Sigmoid colon (tissue), 7 donors: Measurements from ENCODE around the gene WDR11. TPM values are rescaled to one million over a fixed set of nuclear protein-coding genes. Genes with fewer than 3 reads are reported as not detected.

Source experiments
- DNase-seq: peaks from one replicate; pipeline ENCODE4 v3.0.0-alpha.2; 2019
- H3K27ac ChIP-seq, 4 donors: fragments of 200-600 bp; sonication (generic); one replicate each; pipeline ENCODE4 v1.5.1; 2016 to 2019; ENCODE audit warnings: mild to moderate bottlenecking in 1 of 4
- H3K27me3 ChIP-seq, 3 donors: fragments of 200-600 bp; sonication (generic); one replicate each; pipeline ENCODE4 v1.5.1; 2019; ENCODE audit warnings: mild to moderate bottlenecking in 1 of 3
- H3K36me3 ChIP-seq, 4 donors: fragments of 200-600 bp; sonication (generic); one replicate each; pipeline ENCODE4 v1.5.1; 2016 to 2019
- H3K4me1 ChIP-seq, 4 donors: fragments of 200-600 bp; sonication (generic); one replicate each; pipeline ENCODE4 v1.5.1; 2017 to 2019
- H3K4me3 ChIP-seq, 4 donors: fragments of 200-600 bp; sonication (generic); one replicate each; pipeline ENCODE4 v1.5.1; 2017 to 2019; ENCODE audit warnings: mild to moderate bottlenecking in 2 of 4, moderate library complexity in 1 of 4
- H3K9me3 ChIP-seq, 4 donors: fragments of 200-600 bp in 3 of 4; sonication (generic) in 3 of 4; one replicate each; pipeline versions ENCODE4 v1.5.1 to v1.6.1; 2013 to 2019
- EP300 ChIP-seq, 4 donors: sonication (generic); formaldehyde crosslinking; IDR thresholded peaks; one replicate each; pipeline ENCODE4 v1.6.1; 2017; ENCODE audit warnings: antibody characterized with exemption in 4 of 4
- POLR2A ChIP-seq, 2 donors: fragments of 450-650 bp; IDR thresholded peaks; one replicate each; pipeline ENCODE4 v1.6.1; 2016; ENCODE audit warnings: antibody characterized with exemption in 2 of 2, mild to moderate bottlenecking in 2 of 2, moderate library complexity in 2 of 2
- POLR2AphosphoS5 ChIP-seq, 4 donors: sonication (generic); formaldehyde crosslinking; IDR thresholded peaks; one replicate each; pipeline ENCODE4 v1.6.1; 2017; ENCODE audit warnings: antibody characterized with exemption in 4 of 4
- WGBS, 2 donors: extraction: QIAGEN DNeasy Blood & Tissue Kit; methylation state at CpG; one replicate each; pipeline ENCODE4 v1.1.7; 2013; 5-methylcytosine and 5-hydroxymethylcytosine counted together
- intact Hi-C: fragments of 100-400 bp; cut with DNase I; formaldehyde crosslinking; loops from one replicate; pipeline ENCODE4 v1.15.1; 2023
- polyA plus RNA-seq, 3 donors: library from polyadenylated mRNA; stranded (reverse); fragments of 200-250 nt; gene quantifications; one replicate each; pipeline ENCODE4 v1.2.3, GENCODE V29; 2013
- total RNA-seq, 4 donors: library from RNA; depleted of rRNA; stranded (reverse); fragments of >200 nt; gene quantifications; one replicate each; pipeline ENCODE4 v1.1.0, GENCODE V29; 2016
- TF ChIP-seq, protein P1 (sequence below), 4 experiments: fragments of 450-650 bp in 3 of 4; fragments of 200-600 bp in 1 of 4; IDR thresholded peaks; one replicate each; pipeline ENCODE4 v1.5.1; 2016 to 2019; ENCODE audit warnings: antibody characterized with exemption in 4 of 4, mild to moderate bottlenecking in 3 of 4, moderate library complexity in 2 of 4
- donor health status: healthy with polysubstance abuse.
- donor health status: Bipolar disorder and iron deficiency.
- donor health status: healthy.

The WDR11 gene
- total and polyA plus RNA-seq, 7 donors = 18.5 to 65.1 (median 40.3) TPM

- DNase-seq = no peak
- no peak for TF ChIP-seq POLR2AphosphoS5 (IDR thresholded peaks at IDR 0.05)
- TF ChIP-seq POLR2A (IDR thresholded peaks at IDR 0.05) = no peak
- TF ChIP-seq, protein P1, sequence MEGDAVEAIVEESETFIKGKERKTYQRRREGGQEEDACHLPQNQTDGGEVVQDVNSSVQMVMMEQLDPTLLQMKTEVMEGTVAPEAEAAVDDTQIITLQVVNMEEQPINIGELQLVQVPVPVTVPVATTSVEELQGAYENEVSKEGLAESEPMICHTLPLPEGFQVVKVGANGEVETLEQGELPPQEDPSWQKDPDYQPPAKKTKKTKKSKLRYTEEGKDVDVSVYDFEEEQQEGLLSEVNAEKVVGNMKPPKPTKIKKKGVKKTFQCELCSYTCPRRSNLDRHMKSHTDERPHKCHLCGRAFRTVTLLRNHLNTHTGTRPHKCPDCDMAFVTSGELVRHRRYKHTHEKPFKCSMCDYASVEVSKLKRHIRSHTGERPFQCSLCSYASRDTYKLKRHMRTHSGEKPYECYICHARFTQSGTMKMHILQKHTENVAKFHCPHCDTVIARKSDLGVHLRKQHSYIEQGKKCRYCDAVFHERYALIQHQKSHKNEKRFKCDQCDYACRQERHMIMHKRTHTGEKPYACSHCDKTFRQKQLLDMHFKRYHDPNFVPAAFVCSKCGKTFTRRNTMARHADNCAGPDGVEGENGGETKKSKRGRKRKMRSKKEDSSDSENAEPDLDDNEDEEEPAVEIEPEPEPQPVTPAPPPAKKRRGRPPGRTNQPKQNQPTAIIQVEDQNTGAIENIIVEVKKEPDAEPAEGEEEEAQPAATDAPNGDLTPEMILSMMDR (IDR thresholded peaks at IDR 0.05) = no peak
- no peak for TF ChIP-seq EP300 (IDR thresholded peaks at IDR 0.05)
- Histone ChIP-seq H3K27me3 (no peaks in the 10 kb centered on the region), H3K36me3 (no peaks in the 10 kb centered on the region), H3K4me1 (no peaks in the 10 kb centered on the region), H3K4me3 (no peak overlapping the region), H3K27ac (no peak overlapping the region), H3K9me3 (no peaks in the 10 kb centered on the region)
- WGBS, 2 donors = 31 to 82% methylated on average over 3 of the region's 3 CpGs
- intact Hi-C loops = no loop called here
These were observed 12.2 kb upstream of the WDR11 start for GRCh38 chr10:120838941-120839340.

GRCh38 chr10:120841522-120842189 lies 9.5 kb upstream of the WDR11 start:
- intact Hi-C loops = no loop called here
- H3K4me3 ChIP-seq = no peak overlapping the region
- H3K27me3 ChIP-seq = no peaks in the 10 kb centered on the region

GRCh38 chr10:120854388-120854787 lies 3.2 kb downstream of the WDR11 start:
- 92 to 93% methylated on average over 2 of the region's 2 CpGs for WGBS, 2 donors
- peaks cover 0 to 27% (median 18%) of the 10 kb centered on the region in 4 donors for H3K4me1 ChIP-seq
- no peak for DNase-seq
- peaks cover 0 to 30% (median 6%) of the 10 kb centered on the region in 4 donors for H3K36me3 ChIP-seq
- H3K9me3 ChIP-seq = no peaks in the 10 kb centered on the region
- intact Hi-C loops = no loop called here
- TF ChIP-seq POLR2AphosphoS5 (IDR thresholded peaks at IDR 0.05) = no peak
- no peak for TF ChIP-seq POLR2A (IDR thresholded peaks at IDR 0.05)
- TF ChIP-seq EP300 (IDR thresholded peaks at IDR 0.05) = no peak
- TF ChIP-seq, protein P1 (IDR thresholded peaks at IDR 0.05) = no peak
- H3K27ac ChIP-seq = no peak overlapping the region
- no peak overlapping the region for H3K4me3 ChIP-seq
- H3K27me3 ChIP-seq = no peaks in the 10 kb centered on the region

More at GRCh38 chr10:120841522-120842189, 9.5 kb upstream of the WDR11 start:
- 59 to 72% methylated on average over 1 of the region's 1 CpG for WGBS, 2 donors
- TF ChIP-seq POLR2AphosphoS5 (IDR thresholded peaks at IDR 0.05) (no peak), POLR2A (IDR thresholded peaks at IDR 0.05) (no peak), EP300 (IDR thresholded peaks at IDR 0.05) (no peak)
- TF ChIP-seq, protein P1 (IDR thresholded peaks at IDR 0.05) = no peak
- no peak for DNase-seq
- Histone ChIP-seq H3K4me1 (no peaks in the 10 kb centered on the region), H3K36me3 (no peaks in the 10 kb centered on the region), H3K27ac (no peak overlapping the region), H3K9me3 (no peaks in the 10 kb centered on the region)

DNA sequence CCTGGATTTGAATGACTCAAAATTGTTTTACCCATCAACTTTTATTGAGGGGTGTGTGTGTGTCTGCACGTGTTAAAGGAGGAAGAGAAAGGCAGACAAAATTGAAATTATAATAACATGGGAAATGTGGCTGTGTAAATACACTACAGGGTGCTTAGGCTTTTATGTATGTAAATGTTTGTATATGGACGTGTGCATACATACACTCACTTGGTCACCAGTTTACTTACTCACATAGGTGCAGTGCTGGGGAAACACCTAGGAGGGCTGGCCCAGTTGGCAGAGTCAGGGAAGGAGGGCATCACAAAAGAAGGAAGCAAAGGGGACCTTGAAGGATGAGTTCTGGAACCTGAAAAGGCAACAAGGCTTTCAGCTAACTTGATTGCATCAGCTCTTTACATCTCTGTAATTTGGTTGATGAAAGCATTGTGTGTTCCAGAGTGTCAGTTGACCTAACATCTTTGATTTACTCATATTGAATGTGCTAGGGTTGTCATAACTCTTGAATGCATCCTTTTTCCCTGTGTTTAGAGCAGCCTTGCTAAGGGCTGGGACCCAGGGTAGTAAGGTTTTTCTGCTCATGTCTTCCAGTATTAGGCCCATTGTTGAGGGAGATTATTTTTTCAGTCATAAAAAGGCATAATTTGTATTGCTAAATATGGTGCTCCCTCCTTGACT lies 10.2 kb downstream of the WDR11 start:
- Histone ChIP-seq H3K4me3 (no peak overlapping the region), H3K36me3 (peaks cover 0 to 70% (median 22%) of the 10 kb centered on the region in 4 donors), H3K27me3 (no peaks in the 10 kb centered on the region), H3K27ac (no peak overlapping the region), H3K4me1 (no peaks in the 10 kb centered on the region), H3K9me3 (no peaks in the 10 kb centered on the region)
- WGBS, 2 donors = 22 to 62% methylated on average over 2 of the region's 2 CpGs
- TF ChIP-seq, protein P1 (IDR thresholded peaks at IDR 0.05) = no peak
- no peak for TF ChIP-seq POLR2A (IDR thresholded peaks at IDR 0.05)
- no peak for TF ChIP-seq POLR2AphosphoS5 (IDR thresholded peaks at IDR 0.05)
- no peak for TF ChIP-seq EP300 (IDR thresholded peaks at IDR 0.05)
- DNase-seq = no peak
- intact Hi-C loops = no loop called here
